Kidney epithelial cell (primary cell): Measurements from ENCODE around the gene SFRP2. TPM values are rescaled to one million over a fixed set of nuclear protein-coding genes. Genes with fewer than 3 reads are reported as not detected.

Experiments used
- DNase-seq: peaks from one replicate; pipeline ENCODE4 v3.0.0-alpha.2; 2010; ENCODE audit warnings: low read depth
- H3K27me3 ChIP-seq: 2 replicates; pipeline ENCODE4 v1.6.0; 2011; ENCODE audit warnings: low read length; ENCODE audit not compliant: control insufficient read depth, insufficient read depth
- H3K36me3 ChIP-seq: 2 replicates; pipeline ENCODE4 v1.5.1; 2011; ENCODE audit warnings: low read length; ENCODE audit not compliant: control insufficient read depth, insufficient read depth
- H3K4me3 ChIP-seq: 2 replicates; pipeline ENCODE4 v1.5.1; 2011; ENCODE audit warnings: low read depth, mild to moderate bottlenecking, control low read depth, low read length
- total RNA-seq: library from RNA; depleted of rRNA; stranded (reverse); fragments of >200 nt; gene quantifications from 2 replicates; pipeline ENCODE4 v1.2.3, GENCODE V29; 2015
- TF ChIP-seq, protein P1 (sequence below): IDR thresholded peaks from 2 replicates; pipeline ENCODE4 v1.5.1; 2011; ENCODE audit warnings: mild to moderate bottlenecking, moderate library complexity, low read length, control low read depth, inconsistent platforms; ENCODE audit not compliant: insufficient read depth, poor library complexity, severe bottlenecking

SFRP2 gene
- total RNA-seq, 1 donor from 2014 or later: 1.5 TPM

DNA sequence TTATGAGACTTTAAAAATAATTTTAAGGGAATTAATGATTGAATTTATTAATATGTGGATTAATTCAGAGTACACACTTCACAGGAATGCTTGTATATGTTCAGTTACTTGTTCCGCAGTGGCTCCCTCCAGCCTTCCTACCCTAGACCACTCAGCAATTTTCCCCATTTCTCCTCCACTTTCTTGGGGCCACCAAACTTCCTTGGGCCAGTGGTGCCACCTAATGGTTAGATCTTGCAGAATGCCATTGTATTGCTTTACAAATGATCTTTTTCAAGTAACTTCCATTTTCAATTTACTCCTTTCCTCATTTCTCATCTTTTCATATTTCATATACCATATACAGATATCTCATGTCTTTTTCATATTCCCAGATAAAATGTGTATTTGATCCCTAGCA lies 25.5 kb downstream of the SFRP2 start:
- TF ChIP-seq, protein P1, sequence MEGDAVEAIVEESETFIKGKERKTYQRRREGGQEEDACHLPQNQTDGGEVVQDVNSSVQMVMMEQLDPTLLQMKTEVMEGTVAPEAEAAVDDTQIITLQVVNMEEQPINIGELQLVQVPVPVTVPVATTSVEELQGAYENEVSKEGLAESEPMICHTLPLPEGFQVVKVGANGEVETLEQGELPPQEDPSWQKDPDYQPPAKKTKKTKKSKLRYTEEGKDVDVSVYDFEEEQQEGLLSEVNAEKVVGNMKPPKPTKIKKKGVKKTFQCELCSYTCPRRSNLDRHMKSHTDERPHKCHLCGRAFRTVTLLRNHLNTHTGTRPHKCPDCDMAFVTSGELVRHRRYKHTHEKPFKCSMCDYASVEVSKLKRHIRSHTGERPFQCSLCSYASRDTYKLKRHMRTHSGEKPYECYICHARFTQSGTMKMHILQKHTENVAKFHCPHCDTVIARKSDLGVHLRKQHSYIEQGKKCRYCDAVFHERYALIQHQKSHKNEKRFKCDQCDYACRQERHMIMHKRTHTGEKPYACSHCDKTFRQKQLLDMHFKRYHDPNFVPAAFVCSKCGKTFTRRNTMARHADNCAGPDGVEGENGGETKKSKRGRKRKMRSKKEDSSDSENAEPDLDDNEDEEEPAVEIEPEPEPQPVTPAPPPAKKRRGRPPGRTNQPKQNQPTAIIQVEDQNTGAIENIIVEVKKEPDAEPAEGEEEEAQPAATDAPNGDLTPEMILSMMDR: peak; percentile 31
- no peak overlapping the region for H3K4me3 ChIP-seq
- no peaks in the 10 kb centered on the region for H3K36me3 ChIP-seq
- peaks cover 11% of the 10 kb centered on the region for H3K27me3 ChIP-seq
- no peak for DNase-seq

DNA sequence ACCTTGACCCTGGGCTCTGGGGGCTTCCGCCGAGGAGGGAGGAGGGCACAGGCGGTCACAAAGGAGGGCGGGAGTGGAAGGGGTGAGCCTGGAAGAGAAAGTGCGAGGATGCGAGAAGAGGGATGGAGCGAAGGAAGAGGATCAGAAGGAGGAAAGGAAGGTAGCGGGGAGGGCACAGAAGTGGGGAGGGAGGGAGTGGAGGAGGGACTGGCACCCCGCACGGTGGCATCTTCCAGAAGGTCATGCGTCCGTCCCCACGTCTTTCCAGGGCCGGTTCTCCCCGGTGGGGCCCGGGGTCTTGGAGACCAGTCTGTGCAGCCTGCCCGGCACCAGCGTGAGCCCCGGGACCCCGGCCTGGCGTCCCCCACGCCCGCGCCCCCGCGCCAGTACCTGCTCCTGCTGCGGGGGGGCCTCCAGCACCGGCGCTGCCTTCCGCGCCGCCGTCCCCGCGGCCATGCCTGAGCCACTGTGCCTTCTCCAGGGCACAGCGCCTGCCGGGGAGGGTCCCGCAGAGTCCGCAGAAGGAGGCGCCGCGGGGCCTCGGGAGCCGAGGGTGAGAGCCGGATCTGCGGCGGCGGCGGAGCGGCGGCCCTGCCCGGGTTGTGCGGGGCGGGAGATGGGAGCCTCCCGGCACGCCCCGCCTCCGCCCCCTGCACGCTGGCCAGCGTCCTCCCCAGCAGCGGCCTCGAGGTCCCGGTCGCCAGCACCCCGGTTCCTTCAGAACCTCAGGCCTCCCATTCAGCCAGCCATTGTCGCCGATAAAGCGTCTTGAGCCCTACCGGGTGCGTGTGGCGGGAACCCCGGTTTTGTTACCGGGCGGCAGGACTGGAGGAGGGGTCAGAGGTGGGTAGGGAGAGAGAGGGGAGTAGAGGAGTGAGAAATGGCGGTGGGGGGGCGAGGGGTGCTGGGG lies 29.2 kb downstream of the SFRP2 start, which contains the start of gene RNF175:
Gene RNF175 (minus strand): TSS at position 618 of the 910 bp plus-strand sequence. CDS start 162 bp downstream, at position 456.
- H3K4me3 ChIP-seq: peak within 1 kb of the TSS; percentile 45
- TF ChIP-seq, protein P1: no peak
- peaks cover 11% of the 10 kb centered on the region for H3K27me3 ChIP-seq
- no peaks in the 10 kb centered on the region for H3K36me3 ChIP-seq
- DNase-seq: no peak

DNA sequence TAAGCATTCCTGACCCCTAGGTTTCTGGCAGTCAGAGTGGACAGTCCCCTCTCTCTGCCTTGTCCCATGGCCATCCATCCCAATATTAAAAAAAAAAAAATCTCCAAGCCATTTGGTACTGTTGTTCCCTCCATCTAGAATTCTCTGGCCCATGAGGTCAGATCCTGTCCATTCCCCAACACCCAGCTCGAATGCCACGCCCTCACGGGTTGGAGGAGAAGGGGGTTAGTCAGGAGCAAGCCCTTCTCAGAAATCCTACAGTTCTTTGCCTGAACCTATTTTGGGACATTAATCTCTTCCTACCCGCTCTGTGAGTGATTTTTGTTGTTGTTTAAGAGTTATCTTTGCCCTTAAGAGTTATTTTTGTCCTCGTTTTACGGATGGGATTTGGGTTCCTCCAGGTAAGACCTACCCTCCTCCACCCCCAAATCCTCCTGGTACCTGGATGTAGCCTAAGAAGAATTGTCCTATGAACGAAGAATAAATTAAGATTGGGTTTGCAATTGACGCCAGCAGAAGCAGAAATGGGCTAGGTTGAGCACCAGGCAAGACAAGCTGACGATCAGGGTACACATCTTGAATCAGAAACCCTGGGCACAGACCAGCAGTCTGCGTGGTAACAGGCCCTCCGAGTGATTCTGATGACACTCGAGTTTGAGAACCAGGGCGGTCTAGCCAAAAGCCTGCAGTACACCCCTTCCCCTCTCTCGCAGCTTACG lies 30.0 kb downstream of the SFRP2 start:
- no peaks in the 10 kb centered on the region for H3K36me3 ChIP-seq
- DNase-seq: no peak
- TF ChIP-seq, protein P1: no peak
- peak overlapping the region; percentile 45 for H3K4me3 ChIP-seq
- H3K27me3 ChIP-seq: peaks cover 11% of the 10 kb centered on the region

DNA sequence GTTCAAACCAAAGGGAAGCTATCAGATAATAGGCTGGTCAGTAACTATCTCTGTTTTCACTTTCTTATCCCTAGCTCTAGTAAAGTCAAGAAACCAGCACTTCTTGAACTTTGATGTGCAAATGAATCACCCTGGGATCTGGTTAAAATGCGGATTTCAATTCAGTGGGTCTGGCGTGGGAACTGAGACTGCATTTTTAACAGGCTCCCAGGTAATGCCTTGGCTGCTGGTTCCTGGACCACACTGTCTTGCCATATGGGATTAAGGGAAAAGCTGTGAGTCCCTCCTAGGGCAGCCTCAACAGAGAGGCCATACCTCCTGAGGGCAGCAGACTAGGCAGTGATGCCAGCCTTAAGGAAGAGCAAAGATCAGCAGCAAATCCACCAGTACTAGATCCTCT lies 30.7 kb downstream of the SFRP2 start:
- Histone ChIP-seq H3K4me3 (no peak overlapping the region), H3K36me3 (no peaks in the 10 kb centered on the region), H3K27me3 (peaks cover 11% of the 10 kb centered on the region)
- DNase-seq: no peak
- TF ChIP-seq, protein P1: no peak

DNA sequence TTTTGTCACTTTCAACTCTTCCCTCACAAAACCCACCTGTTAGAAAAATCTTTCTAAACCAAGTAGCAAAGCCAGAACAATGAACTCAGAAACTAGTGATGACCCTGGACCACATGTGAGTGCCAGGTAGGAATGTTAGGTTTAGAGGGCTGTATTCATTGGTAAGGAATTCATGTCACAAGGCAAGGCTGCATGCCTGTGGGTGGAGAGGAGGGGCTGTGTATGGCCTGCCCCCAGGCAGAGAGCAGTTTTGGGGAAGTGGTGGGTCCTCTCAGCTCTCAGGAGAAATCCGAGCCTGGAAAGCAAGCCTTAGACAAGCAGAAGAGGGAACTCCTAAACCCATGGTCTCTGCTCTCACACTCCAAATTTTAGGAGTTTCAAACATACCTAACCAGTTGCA lies 31.5 kb downstream of the SFRP2 start:
- Histone ChIP-seq H3K36me3 (no peaks in the 10 kb centered on the region), H3K27me3 (peaks cover 11% of the 10 kb centered on the region), H3K4me3 (no peak overlapping the region)
- peak; percentile 43 for DNase-seq
- TF ChIP-seq, protein P1: no peak
